GM20431 (cell line): ENCODE measurements around the gene SCRT2.
"Not testable (repeated sequence)": the region's sequence is repeated elsewhere in the genome, so short reads cannot be mapped to it uniquely, and the experiment has no call there.

Experiments
- in situ Hi-C: fragments of 300-500 bp; cut with MseI, MboI; formaldehyde crosslinking; loops from one replicate; pipeline ENCODE4 v1.15.0; 2020; ENCODE audit warnings: low sequenced_read_pairs; ENCODE audit not compliant: unreplicated experiment

Gene SCRT2

GRCh38 chr20:654417-654750 is 21.2 kb downstream of the SCRT2 start:
- in situ Hi-C loops, result no loop called here

GRCh38 chr20:653590-654416 is 21.8 kb downstream of the SCRT2 start:
- in situ Hi-C loops, result no loop called here

- in situ Hi-C loops, result no loop called here
Observed at GRCh38 chr20:653110-653589, 22.5 kb downstream of the SCRT2 start, which contains the start of gene SRXN1. SRXN1 (minus strand) TSS chr20:653200; CDS start chr20:653185, 15 bp downstream.

GRCh38 chr20:652615-653109 is 22.9 kb downstream of the SCRT2 start:
- in situ Hi-C loops, result no loop called here

GRCh38 chr20:651713-652614 is 23.6 kb downstream of the SCRT2 start:
- in situ Hi-C loops, result no loop called here

- in situ Hi-C loops, result no loop called here
Observed at GRCh38 chr20:650954-651353, 24.6 kb downstream of the SCRT2 start.

GRCh38 chr20:650281-650680 is 25.3 kb downstream of the SCRT2 start:
- in situ Hi-C loops, result no loop called here

GRCh38 chr20:647479-648019 is 28.1 kb downstream of the SCRT2 start:
- in situ Hi-C loops, result no loop called here

- in situ Hi-C loops, result no loop called here
Observed at GRCh38 chr20:646868-647233, 28.8 kb downstream of the SCRT2 start.

- in situ Hi-C loops, result no loop called here
Observed at GRCh38 chr20:646107-646867, 29.3 kb downstream of the SCRT2 start.

- in situ Hi-C loops, result no loop called here
Observed at GRCh38 chr20:645318-646106, 30.1 kb downstream of the SCRT2 start.

- in situ Hi-C loops, result no loop called here
Observed at GRCh38 chr20:644692-645317, 30.8 kb downstream of the SCRT2 start.

- in situ Hi-C loops, result no loop called here
Observed at GRCh38 chr20:642398-643174, 33.0 kb downstream of the SCRT2 start.

- in situ Hi-C loops, result not testable (repeated sequence)
Observed at GRCh38 chr20:642013-642397, 33.6 kb downstream of the SCRT2 start.

GRCh38 chr20:641516-641875 is 34.1 kb downstream of the SCRT2 start:
- in situ Hi-C loops, result no loop called here

- in situ Hi-C loops, result no loop called here
Observed at GRCh38 chr20:640674-641515, 34.7 kb downstream of the SCRT2 start.

- in situ Hi-C loops, result no loop called here
Observed at GRCh38 chr20:638579-638978, 37.0 kb downstream of the SCRT2 start.
